HCT116 (cell line): ENCODE measurements around the gene ERBB3. TPM values are rescaled to one million over a fixed set of nuclear protein-coding genes. Genes with fewer than 3 reads are reported as not detected.

Experiments
- ATAC-seq: fragments of 200-7000 bp; cut with Tn5 transposase; 2 replicates; pipeline ENCODE4 v1.9.1; 2020; ENCODE audit warnings: mild to moderate bottlenecking, moderate library complexity
- BruUV-seq: library from RNA; stranded (reverse); fragments of 400-500 nt; replicated peaks from 2 replicates; lab custom pipeline; 2021; lab: Mats Ljungman, UMichigan
- CTCF ChIA-PET: fragments of 300-600 bp; sonication (Branson Sonifier 250); formaldehyde crosslinking; loops from one replicate; lab custom pipeline; 2021; ENCODE audit warnings: antibody characterized with exemption; lab: Charles Lee
- POLR2A ChIA-PET: fragments of 300-600, 350-600 bp; sonication (Branson Sonifier 250); formaldehyde crosslinking; loops from one replicate; lab custom pipeline; 2021; ENCODE audit warnings: antibody characterized with exemption; lab: Charles Lee
- RAD21 ChIA-PET, 2 experiments: fragments of 300-600 bp; sonication (Branson Sonifier 250); formaldehyde crosslinking; loops; one replicate each; lab custom pipeline; 2023; ENCODE audit warnings: low total read pairs in 2 of 2; ENCODE audit not compliant: uncharacterized antibody in 2 of 2, unreplicated experiment in 2 of 2, low non-redundant PET in 1 of 2; lab: Charles Lee
- DNase-seq: peaks from one replicate; pipeline ENCODE4 v3.0.0-alpha.2; 2010; ENCODE audit warnings: low read depth, low spot score
- H2AFZ ChIP-seq: fragments of 200-600 bp; shearing (Covaris generic), sonication (generic); 2 replicates; pipeline ENCODE4 v1.6.1; 2017; ENCODE audit warnings: low read depth, mixed run types, mixed read lengths, antibody characterized with exemption, low read length; ENCODE audit not compliant: poor library complexity, severe bottlenecking
- H3K27ac ChIP-seq: 2 replicates; pipeline ENCODE4 v1.5.1; 2012; ENCODE audit warnings: low read depth, low read length
- H3K27me3 ChIP-seq: fragments of 200-600 bp; sonication (generic); 2 replicates; pipeline ENCODE4 v1.6.1; 2016; ENCODE audit warnings: mixed run types, low read length, mixed read lengths; ENCODE audit not compliant: insufficient read depth
- H3K36me3 ChIP-seq, 2 experiments: fragments of 200-500 bp in 1 of 2; fragments of 200-600 bp in 1 of 2; sonication (Bioruptor generic) in 1 of 2; sonication (generic) in 1 of 2; 2 replicates each; pipeline versions ENCODE4 v1.5.1 to v1.6.1; 2014 to 2016; ENCODE audit warnings: low read length in 2 of 2, inconsistent platforms in 1 of 2, mixed read lengths in 1 of 2, mixed run types in 1 of 2; ENCODE audit not compliant: insufficient read depth in 2 of 2, control insufficient read depth in 1 of 2
- H3K4me1 ChIP-seq, 2 experiments: fragments of 200-600 bp in 1 of 2; sonication (generic) in 1 of 2; 2 replicates each; pipeline versions ENCODE4 v1.5.1 to v1.6.1; 2012 to 2017; ENCODE audit warnings: low read length in 2 of 2, inconsistent platforms in 1 of 2, mild to moderate bottlenecking in 1 of 2, mixed read lengths in 1 of 2, mixed run types in 1 of 2, moderate library complexity in 1 of 2; ENCODE audit not compliant: insufficient read depth in 2 of 2, control insufficient read depth in 1 of 2
- H3K4me2 ChIP-seq: fragments of 200-600 bp; sonication (generic); 2 replicates; pipeline ENCODE4 v1.6.1; 2017; ENCODE audit warnings: mixed run types, low read length, mixed read lengths
- H3K4me3 ChIP-seq, 2 experiments: fragments of 200-600 bp in 1 of 2; sonication (generic) in 1 of 2; replicated peaks in 1 of 2; 2 replicates each; pipeline ENCODE4 v1.5.1; 2011 to 2016; ENCODE audit warnings: low read length in 2 of 2, control low read depth in 1 of 2, low read depth in 1 of 2, mild to moderate bottlenecking in 1 of 2, mixed read lengths in 1 of 2, mixed run types in 1 of 2
- H3K79me2 ChIP-seq: fragments of 200-600 bp; sonication (generic); 2 replicates; pipeline ENCODE4 v1.6.1; 2017; ENCODE audit warnings: mild to moderate bottlenecking, mixed run types, low read length, moderate library complexity, mixed read lengths; ENCODE audit not compliant: insufficient read depth
- H3K9ac ChIP-seq: fragments of 200-600 bp; sonication (generic); 2 replicates; pipeline ENCODE4 v1.6.1; 2016; ENCODE audit warnings: low read length, mixed read lengths
- H3K9me2 ChIP-seq: fragments of 200-600 bp; sonication (generic), shearing (Covaris generic); 2 replicates; pipeline ENCODE4 v1.6.1; 2017; ENCODE audit warnings: mixed run types, mild to moderate bottlenecking, moderate library complexity; ENCODE audit not compliant: insufficient read depth
- H3K9me3 ChIP-seq, 2 experiments: fragments of 200-500 bp in 1 of 2; fragments of 200-600 bp in 1 of 2; sonication (Bioruptor generic) in 1 of 2; sonication (generic) in 1 of 2; 2 replicates each; pipeline ENCODE4 v1.6.1; 2014 to 2017; ENCODE audit warnings: low read length in 2 of 2, mixed read lengths in 2 of 2, inconsistent platforms in 1 of 2, low read depth in 1 of 2, mild to moderate bottlenecking in 1 of 2, mixed run types in 1 of 2, moderate library complexity in 1 of 2; ENCODE audit not compliant: control insufficient read depth in 1 of 2, insufficient read depth in 1 of 2
- H4K20me1 ChIP-seq: fragments of 200-600 bp; sonication (generic), shearing (Covaris generic); 2 replicates; pipeline ENCODE4 v1.6.1; 2017; ENCODE audit warnings: mixed run types, mild to moderate bottlenecking, moderate library complexity; ENCODE audit not compliant: insufficient read depth
- EGR1 ChIP-seq: IDR thresholded peaks from 2 replicates; pipeline ENCODE4 v1.6.1; 2012; ENCODE audit warnings: low read depth
- EZH2phosphoT487 ChIP-seq: fragments of 200-600 bp; IDR thresholded peaks from 2 replicates; pipeline ENCODE4 v1.6.1; 2018; ENCODE audit warnings: antibody characterized with exemption, borderline replicate concordance
- FOSL1 ChIP-seq: IDR thresholded peaks from 2 replicates; pipeline ENCODE4 v1.6.1; 2012; ENCODE audit warnings: low read depth
- SIN3A ChIP-seq: IDR thresholded peaks from 2 replicates; pipeline ENCODE4 v1.6.1; 2012; ENCODE audit warnings: low read depth
- SP1 ChIP-seq: IDR thresholded peaks from 2 replicates; pipeline ENCODE4 v1.6.1; 2012; ENCODE audit warnings: low read depth
- ZFX ChIP-seq: fragments of 450-650 bp; IDR thresholded peaks from 2 replicates; pipeline ENCODE4 v1.6.1; 2017
- intact Hi-C: fragments of 100-400 bp; cut with micrococcal nuclease; formaldehyde crosslinking; loops from 2 replicates; pipeline ENCODE4 v1.10.0; 2022
- total RNA-seq: library from RNA; stranded (reverse); gene quantifications from one replicate; pipeline ENCODE4 v1.2.1, GENCODE V29; 2021; ENCODE audit not compliant: unreplicated experiment
- TF ChIP-seq, protein P1 (sequence below): IDR thresholded peaks from 2 replicates; pipeline ENCODE4 v1.6.1; 2011; ENCODE audit warnings: mild to moderate bottlenecking, low read length, moderate library complexity; ENCODE audit not compliant: insufficient replicate concordance; ENCODE audit errors: extremely low read depth
- TF ChIP-seq, protein P2 (sequence below), 3 experiments: fragments of 200-600 bp in 1 of 3; sonication (generic) in 1 of 3; IDR thresholded peaks in 2 of 3; conservative IDR thresholded peaks in 1 of 3; 2 replicates each; pipeline ENCODE4 v1.5.1; 2012 to 2017; ENCODE audit warnings: low read depth in 2 of 3, low read length in 2 of 3, antibody characterized with exemption in 1 of 3, borderline replicate concordance in 1 of 3, control low read depth in 1 of 3, mild to moderate bottlenecking in 1 of 3, mixed read lengths in 1 of 3, mixed run types in 1 of 3, moderate library complexity in 1 of 3; ENCODE audit not compliant: insufficient read depth in 1 of 3

The ERBB3 gene
- total RNA-seq, 1 experiment from 2014 or later: 39.7 TPM

DNA sequence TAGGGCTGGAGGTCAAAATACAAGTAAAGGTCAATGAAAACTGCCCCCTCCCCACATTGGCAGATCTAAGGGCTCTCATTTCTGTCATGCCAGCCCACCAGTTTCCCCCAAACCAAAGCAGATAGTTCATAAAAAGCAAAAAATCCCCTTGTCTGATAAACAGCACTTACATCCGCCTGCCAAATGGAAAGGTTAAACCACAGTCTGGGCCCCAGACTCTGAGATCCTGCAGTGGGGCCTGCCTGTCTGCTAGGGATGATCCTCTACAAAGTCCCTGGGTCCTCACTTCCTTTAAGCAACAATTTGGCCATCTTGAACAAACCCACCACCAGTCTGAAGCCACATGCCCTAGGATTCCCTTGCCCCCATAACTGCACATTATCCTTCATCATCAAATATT, 48.0 kb upstream of the ERBB3 start:
- no peak for DNase-seq
- ChIA-PET RAD21 (no interaction called here), POLR2A (no interaction called here), CTCF (no interaction called here)
- H4K20me1 ChIP-seq: no peaks in the 10 kb centered on the region
- H3K4me2 ChIP-seq: no peak overlapping the region
- no peaks in the 10 kb centered on the region for H3K9me3 ChIP-seq
- no peaks in the 10 kb centered on the region for H3K4me1 ChIP-seq
- TF ChIP-seq EGR1 (no peak), EZH2phosphoT487 (no peak), ZFX (no peak), FOSL1 (no peak), SP1 (no peak), SIN3A (no peak)
- TF ChIP-seq, protein P1, sequence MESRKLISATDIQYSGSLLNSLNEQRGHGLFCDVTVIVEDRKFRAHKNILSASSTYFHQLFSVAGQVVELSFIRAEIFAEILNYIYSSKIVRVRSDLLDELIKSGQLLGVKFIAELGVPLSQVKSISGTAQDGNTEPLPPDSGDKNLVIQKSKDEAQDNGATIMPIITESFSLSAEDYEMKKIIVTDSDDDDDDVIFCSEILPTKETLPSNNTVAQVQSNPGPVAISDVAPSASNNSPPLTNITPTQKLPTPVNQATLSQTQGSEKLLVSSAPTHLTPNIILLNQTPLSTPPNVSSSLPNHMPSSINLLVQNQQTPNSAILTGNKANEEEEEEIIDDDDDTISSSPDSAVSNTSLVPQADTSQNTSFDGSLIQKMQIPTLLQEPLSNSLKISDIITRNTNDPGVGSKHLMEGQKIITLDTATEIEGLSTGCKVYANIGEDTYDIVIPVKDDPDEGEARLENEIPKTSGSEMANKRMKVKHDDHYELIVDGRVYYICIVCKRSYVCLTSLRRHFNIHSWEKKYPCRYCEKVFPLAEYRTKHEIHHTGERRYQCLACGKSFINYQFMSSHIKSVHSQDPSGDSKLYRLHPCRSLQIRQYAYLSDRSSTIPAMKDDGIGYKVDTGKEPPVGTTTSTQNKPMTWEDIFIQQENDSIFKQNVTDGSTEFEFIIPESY: no peak
- TF ChIP-seq, protein P2, sequence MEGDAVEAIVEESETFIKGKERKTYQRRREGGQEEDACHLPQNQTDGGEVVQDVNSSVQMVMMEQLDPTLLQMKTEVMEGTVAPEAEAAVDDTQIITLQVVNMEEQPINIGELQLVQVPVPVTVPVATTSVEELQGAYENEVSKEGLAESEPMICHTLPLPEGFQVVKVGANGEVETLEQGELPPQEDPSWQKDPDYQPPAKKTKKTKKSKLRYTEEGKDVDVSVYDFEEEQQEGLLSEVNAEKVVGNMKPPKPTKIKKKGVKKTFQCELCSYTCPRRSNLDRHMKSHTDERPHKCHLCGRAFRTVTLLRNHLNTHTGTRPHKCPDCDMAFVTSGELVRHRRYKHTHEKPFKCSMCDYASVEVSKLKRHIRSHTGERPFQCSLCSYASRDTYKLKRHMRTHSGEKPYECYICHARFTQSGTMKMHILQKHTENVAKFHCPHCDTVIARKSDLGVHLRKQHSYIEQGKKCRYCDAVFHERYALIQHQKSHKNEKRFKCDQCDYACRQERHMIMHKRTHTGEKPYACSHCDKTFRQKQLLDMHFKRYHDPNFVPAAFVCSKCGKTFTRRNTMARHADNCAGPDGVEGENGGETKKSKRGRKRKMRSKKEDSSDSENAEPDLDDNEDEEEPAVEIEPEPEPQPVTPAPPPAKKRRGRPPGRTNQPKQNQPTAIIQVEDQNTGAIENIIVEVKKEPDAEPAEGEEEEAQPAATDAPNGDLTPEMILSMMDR (IDR thresholded peaks at IDR 0.05 in 2 of 3, conservative IDR thresholded peaks at IDR 0.05 in 1 of 3; ENCODE audit: borderline replicate concordance in 1 of 3, insufficient read depth in 1 of 3, low read depth in 2 of 3, low read length in 2 of 3): no peak
- no peak overlapping the region for H2AFZ ChIP-seq
- no peaks in the 10 kb centered on the region for H3K36me3 ChIP-seq
- intact Hi-C loops: no loop called here
- no peak overlapping the region for H3K27ac ChIP-seq
- no peak for ATAC-seq
- no peaks in the 10 kb centered on the region for H3K79me2 ChIP-seq
- no peaks in the 10 kb centered on the region for H3K9me2 ChIP-seq
- no TSS peak for BruUV-seq
- no peak overlapping the region for H3K9ac ChIP-seq
- no peak overlapping the region for H3K4me3 ChIP-seq
- H3K27me3 ChIP-seq: no peaks in the 10 kb centered on the region
